HepG2 (cell line): ENCODE measurements around the gene ITPK1. TPM values are rescaled to one million over a fixed set of nuclear protein-coding genes. Genes with fewer than 3 reads are reported as not detected.

Experiments used
- ATAC-seq: fragments of 200-7000 bp; cut with Tn5 transposase; 3 replicates; pipeline ENCODE4 v1.9.1; 2020; ENCODE audit warnings: mild to moderate bottlenecking, moderate library complexity
- BruUV-seq: library from RNA; stranded (reverse); fragments of 400-500 nt; replicated peaks from 2 replicates; lab custom pipeline; 2021; lab: Mats Ljungman, UMichigan
- CTCF ChIA-PET: fragments of 300-600 bp; formaldehyde crosslinking; extraction: SDS; loops from one replicate; lab custom pipeline; 2021; ENCODE audit warnings: low total read pairs, inconsistent platforms, low intra/inter-chr PET ratio; lab: Yijun Ruan, JAX
- POLR2A ChIA-PET: fragments of 350-600 bp; sonication (Branson Sonifier 250); formaldehyde crosslinking; loops from one replicate; lab custom pipeline; 2020; ENCODE audit warnings: antibody characterized with exemption, inconsistent platforms; lab: Yijun Ruan, JAX
- DNase-seq: peaks from one replicate; pipeline ENCODE4 v3.0.0-alpha.2; 2015; ENCODE audit warnings: low spot score
- FAIRE-seq: peaks from 3 replicates; lab custom pipeline; 2011; peaks lifted over from hg19 to GRCh38; lab: Jason Lieb, UNC
- H2AFZ ChIP-seq: one replicate; pipeline ENCODE4 v1.6.1; 2011; ENCODE audit warnings: low read length, inconsistent platforms
- H3K27ac ChIP-seq: fragments of 300-600 bp; 3 replicates; pipeline ENCODE4 v1.8.0; 2011; ENCODE audit warnings: mixed run types, mild to moderate bottlenecking, mixed read lengths, low read length, inconsistent platforms; ENCODE audit not compliant: insufficient read depth; ENCODE audit errors: extremely low read length
- H3K27me3 ChIP-seq, 2 experiments: fragments of 200-600 bp in 1 of 2; 2 replicates in 1 of 2; 3 replicates in 1 of 2; pipeline versions ENCODE4 v1.6.0 to v1.8.0; 2011; ENCODE audit warnings: low read length in 2 of 2, mild to moderate bottlenecking in 2 of 2, moderate library complexity in 2 of 2, inconsistent platforms in 1 of 2; ENCODE audit not compliant: insufficient read depth in 2 of 2, control insufficient read depth in 1 of 2
- H3K36me3 ChIP-seq, 2 experiments: fragments of 200-600 bp in 1 of 2; replicated peaks in 1 of 2; 2 replicates in 1 of 2; 3 replicates in 1 of 2; pipeline versions ENCODE4 v1.5.1 to v1.8.0; 2011; ENCODE audit warnings: low read length in 2 of 2, inconsistent platforms in 1 of 2; ENCODE audit not compliant: insufficient read depth in 2 of 2, control insufficient read depth in 1 of 2
- H3K4me1 ChIP-seq: 2 replicates; pipeline ENCODE4 v1.5.1; 2012; ENCODE audit warnings: low read length, inconsistent platforms; ENCODE audit not compliant: insufficient read depth
- H3K4me2 ChIP-seq: 2 replicates; pipeline ENCODE4 v1.6.0; 2011; ENCODE audit warnings: low read depth, low read length, inconsistent platforms
- H3K4me3 ChIP-seq, 3 experiments: fragments of 200-600 bp in 1 of 3; sonication (generic), shearing (Covaris generic) in 1 of 3; replicated peaks in 1 of 3; 2 replicates each; pipeline ENCODE4 v1.5.1; 2011 to 2016; ENCODE audit warnings: low read length in 3 of 3, inconsistent platforms in 2 of 3, low read depth in 2 of 3, mild to moderate bottlenecking in 2 of 3, control low read depth in 1 of 3, mixed read lengths in 1 of 3; ENCODE audit not compliant: insufficient read depth in 1 of 3
- H3K79me2 ChIP-seq: one replicate; pipeline ENCODE4 v1.6.1; 2011; ENCODE audit warnings: low read length, inconsistent platforms; ENCODE audit not compliant: insufficient read depth
- H3K9ac ChIP-seq: 2 replicates; pipeline ENCODE4 v1.6.0; 2011; ENCODE audit warnings: mild to moderate bottlenecking, low read depth, low read length, inconsistent platforms; ENCODE audit not compliant: insufficient read depth
- H3K9me3 ChIP-seq: 2 replicates; pipeline ENCODE4 v1.5.1; 2012; ENCODE audit warnings: mild to moderate bottlenecking, low read length
- H4K20me1 ChIP-seq: 2 replicates; pipeline ENCODE4 v1.6.0; 2011; ENCODE audit warnings: inconsistent platforms, mild to moderate bottlenecking, low read length, moderate library complexity; ENCODE audit not compliant: insufficient read depth
- ESRRA ChIP-seq: sonication (generic); formaldehyde crosslinking; IDR thresholded peaks from 2 replicates; pipeline ENCODE4 v1.5.1; 2020; ENCODE audit warnings: mild to moderate bottlenecking, low read depth, missing genetic modification reagents
- MYNN ChIP-seq: sonication (generic); formaldehyde crosslinking; IDR thresholded peaks from 2 replicates; pipeline ENCODE4 v1.4.0; 2020; ENCODE audit warnings: mild to moderate bottlenecking, low read depth, missing genetic modification reagents
- SIN3B ChIP-seq: fragments of 150-350 bp; IDR thresholded peaks from 2 replicates; pipeline ENCODE4 v1.6.1; 2014; ENCODE audit warnings: low read length
- SOX5 ChIP-seq: IDR thresholded peaks from 2 replicates; pipeline ENCODE4 v1.6.1; 2016; ENCODE audit warnings: borderline replicate concordance
- ZMAT3 ChIP-seq: sonication (generic); formaldehyde crosslinking; conservative IDR thresholded peaks from 2 replicates; pipeline ENCODE4 v1.7.0; 2021; ENCODE audit warnings: missing genetic modification reagents
- ZMYM4 ChIP-seq: sonication (generic); formaldehyde crosslinking; IDR thresholded peaks from 2 replicates; pipeline ENCODE4 v1.8.1; 2023; ENCODE audit warnings: mild to moderate bottlenecking, missing genetic modification reagents
- ZNF550 ChIP-seq: sonication (generic); formaldehyde crosslinking; IDR thresholded peaks from 2 replicates; pipeline ENCODE4 v1.4.0; 2020; ENCODE audit warnings: mild to moderate bottlenecking, missing genetic modification reagents, borderline replicate concordance
- ZNF629 ChIP-seq: sonication (generic); formaldehyde crosslinking; conservative IDR thresholded peaks from 2 replicates; pipeline ENCODE4 v1.5.0; 2020; ENCODE audit warnings: missing genetic modification reagents
- WGBS: methylation state at CpG from one replicate; pipeline ENCODE4 v1.1.6; 2017; ENCODE audit warnings: low lambda C conversion rate; 5-methylcytosine and 5-hydroxymethylcytosine counted together
- in situ Hi-C: cut with HindIII; loops from 2 replicates; pipeline ENCODE4 v1.10.0; 2017; ENCODE audit warnings: low pct_unique_long_range_greater_than_20kb; ENCODE audit not compliant: extremely low pct_ligation_motif_present
- intact Hi-C: fragments of 100-400 bp; cut with micrococcal nuclease; formaldehyde crosslinking; loops from one replicate; pipeline ENCODE4 v1.10.0; 2022; ENCODE audit not compliant: unreplicated experiment
- polyA plus RNA-seq, 8 experiments: library from polyadenylated mRNA; depleted of rRNA in 3 of 8; stranded (reverse) in 7 of 8; unstranded in 1 of 8; fragments of >200 nt; fragmentation: Illumina TruSeq in 4 of 8; extraction: Trizol in 4 of 8; gene quantifications; 2 replicates each; pipeline versions ENCODE4 v1.2.1 to v1.2.3, GENCODE V29; 2011 to 2016; ENCODE audit warnings: low read depth in 4 of 8, missing spikeins in 1 of 8, mixed read lengths in 1 of 8; ENCODE audit not compliant: insufficient read depth in 1 of 8
- total RNA-seq, 5 experiments: library from RNA; depleted of rRNA; stranded (reverse); fragments of >200 nt; fragmentation: Illumina TruSeq; extraction: Trizol; gene quantifications; 2 replicates each; pipeline ENCODE4 v1.2.3, GENCODE V29; 2016; ENCODE audit warnings: low read depth in 1 of 5
- TF ChIP-seq, protein P1 (sequence below): sonication (generic); formaldehyde crosslinking; conservative IDR thresholded peaks from 2 replicates; pipeline ENCODE4 v1.4.0; 2020; ENCODE audit warnings: missing genetic modification reagents
- TF ChIP-seq, protein P2 (sequence below): sonication (generic); formaldehyde crosslinking; IDR thresholded peaks from 2 replicates; pipeline ENCODE4 v1.5.0; 2020; ENCODE audit warnings: mild to moderate bottlenecking, missing genetic modification reagents, borderline replicate concordance
- TF ChIP-seq, protein P3 (sequence below): sonication (generic); formaldehyde crosslinking; IDR thresholded peaks from 2 replicates; pipeline ENCODE4 v1.8.0; 2022; ENCODE audit warnings: mild to moderate bottlenecking, missing genetic modification reagents, moderate library complexity
- TF ChIP-seq, protein P4 (sequence below): sonication (generic); formaldehyde crosslinking; IDR thresholded peaks from 2 replicates; pipeline ENCODE4 v1.4.0; 2020; ENCODE audit warnings: mild to moderate bottlenecking, missing genetic modification reagents, borderline replicate concordance

The ITPK1 gene
- total and polyA plus RNA-seq, 2 of the 13 experiments (the other 11 are each of a cell fraction or from before 2014, with no cell fraction given): 20.5 to 47.5 TPM

DNA sequence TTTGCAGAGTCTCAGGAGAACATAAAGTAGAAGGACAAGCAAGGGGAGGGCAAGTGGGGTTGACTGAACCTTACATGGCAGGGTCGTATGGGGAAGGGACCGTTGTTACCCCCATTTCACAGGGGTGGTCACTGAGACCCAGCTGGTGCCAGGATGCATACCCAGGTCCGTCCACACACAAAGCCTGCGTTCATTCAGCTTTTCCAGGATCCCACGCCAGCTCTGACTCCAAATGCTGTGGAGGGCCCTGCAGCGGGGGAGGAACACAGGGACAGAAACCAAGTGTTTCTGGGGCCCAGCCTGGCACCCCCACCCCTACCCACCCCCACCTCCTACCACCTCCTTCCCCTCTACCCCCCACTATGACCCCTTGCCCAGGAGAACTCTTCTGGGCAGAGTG is 209.3 kb downstream of the ITPK1 start:
- no peaks in the 10 kb centered on the region for H3K79me2 ChIP-seq
- CTCF ChIA-PET: no interaction called here
- WGBS: 0% methylated on average over 2 of the region's 6 CpGs
- peak overlapping the region; percentile 35 for H3K27ac ChIP-seq
- peaks cover 0 to 16% of the 10 kb centered on the region in 2 experiments; a peak in 3 of 5 replicates for H3K27me3 ChIP-seq
- peaks cover 46% of the 10 kb centered on the region for H3K4me1 ChIP-seq
- no peaks in the 10 kb centered on the region for H3K9me3 ChIP-seq
- no peaks in the 10 kb centered on the region for H4K20me1 ChIP-seq
- no peak overlapping the region for H2AFZ ChIP-seq
- ATAC-seq: peak; percentile 33
- TF ChIP-seq, protein P1, sequence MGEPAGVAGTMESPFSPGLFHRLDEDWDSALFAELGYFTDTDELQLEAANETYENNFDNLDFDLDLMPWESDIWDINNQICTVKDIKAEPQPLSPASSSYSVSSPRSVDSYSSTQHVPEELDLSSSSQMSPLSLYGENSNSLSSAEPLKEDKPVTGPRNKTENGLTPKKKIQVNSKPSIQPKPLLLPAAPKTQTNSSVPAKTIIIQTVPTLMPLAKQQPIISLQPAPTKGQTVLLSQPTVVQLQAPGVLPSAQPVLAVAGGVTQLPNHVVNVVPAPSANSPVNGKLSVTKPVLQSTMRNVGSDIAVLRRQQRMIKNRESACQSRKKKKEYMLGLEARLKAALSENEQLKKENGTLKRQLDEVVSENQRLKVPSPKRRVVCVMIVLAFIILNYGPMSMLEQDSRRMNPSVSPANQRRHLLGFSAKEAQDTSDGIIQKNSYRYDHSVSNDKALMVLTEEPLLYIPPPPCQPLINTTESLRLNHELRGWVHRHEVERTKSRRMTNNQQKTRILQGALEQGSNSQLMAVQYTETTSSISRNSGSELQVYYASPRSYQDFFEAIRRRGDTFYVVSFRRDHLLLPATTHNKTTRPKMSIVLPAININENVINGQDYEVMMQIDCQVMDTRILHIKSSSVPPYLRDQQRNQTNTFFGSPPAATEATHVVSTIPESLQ (CRISPR knock-in tag): no peak
- TF ChIP-seq ZNF550 (CRISPR knock-in tag) (no peak), ESRRA (CRISPR knock-in tag) (no peak), ZMYM4 (no peak), SOX5 (CRISPR knock-in tag) (no peak), ZMAT3 (CRISPR knock-in tag) (no peak), ZNF629 (CRISPR knock-in tag) (peak; percentile 74), SIN3B (no peak), MYNN (no peak)
- TF ChIP-seq, protein P2, sequence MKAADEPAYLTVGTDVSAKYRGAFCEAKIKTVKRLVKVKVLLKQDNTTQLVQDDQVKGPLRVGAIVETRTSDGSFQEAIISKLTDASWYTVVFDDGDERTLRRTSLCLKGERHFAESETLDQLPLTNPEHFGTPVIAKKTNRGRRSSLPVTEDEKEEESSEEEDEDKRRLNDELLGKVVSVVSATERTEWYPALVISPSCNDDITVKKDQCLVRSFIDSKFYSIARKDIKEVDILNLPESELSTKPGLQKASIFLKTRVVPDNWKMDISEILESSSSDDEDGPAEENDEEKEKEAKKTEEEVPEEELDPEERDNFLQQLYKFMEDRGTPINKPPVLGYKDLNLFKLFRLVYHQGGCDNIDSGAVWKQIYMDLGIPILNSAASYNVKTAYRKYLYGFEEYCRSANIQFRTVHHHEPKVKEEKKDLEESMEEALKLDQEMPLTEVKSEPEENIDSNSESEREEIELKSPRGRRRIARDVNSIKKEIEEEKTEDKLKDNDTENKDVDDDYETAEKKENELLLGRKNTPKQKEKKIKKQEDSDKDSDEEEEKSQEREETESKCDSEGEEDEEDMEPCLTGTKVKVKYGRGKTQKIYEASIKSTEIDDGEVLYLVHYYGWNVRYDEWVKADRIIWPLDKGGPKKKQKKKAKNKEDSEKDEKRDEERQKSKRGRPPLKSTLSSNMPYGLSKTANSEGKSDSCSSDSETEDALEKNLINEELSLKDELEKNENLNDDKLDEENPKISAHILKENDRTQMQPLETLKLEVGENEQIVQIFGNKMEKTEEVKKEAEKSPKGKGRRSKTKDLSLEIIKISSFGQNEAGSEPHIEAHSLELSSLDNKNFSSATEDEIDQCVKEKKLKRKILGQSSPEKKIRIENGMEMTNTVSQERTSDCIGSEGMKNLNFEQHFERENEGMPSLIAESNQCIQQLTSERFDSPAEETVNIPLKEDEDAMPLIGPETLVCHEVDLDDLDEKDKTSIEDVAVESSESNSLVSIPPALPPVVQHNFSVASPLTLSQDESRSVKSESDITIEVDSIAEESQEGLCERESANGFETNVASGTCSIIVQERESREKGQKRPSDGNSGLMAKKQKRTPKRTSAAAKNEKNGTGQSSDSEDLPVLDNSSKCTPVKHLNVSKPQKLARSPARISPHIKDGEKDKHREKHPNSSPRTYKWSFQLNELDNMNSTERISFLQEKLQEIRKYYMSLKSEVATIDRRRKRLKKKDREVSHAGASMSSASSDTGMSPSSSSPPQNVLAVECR (CRISPR knock-in tag): 0 out of 2 replicates have a peak, but pooled peaks have one; percentile 10
- TF ChIP-seq, protein P3, sequence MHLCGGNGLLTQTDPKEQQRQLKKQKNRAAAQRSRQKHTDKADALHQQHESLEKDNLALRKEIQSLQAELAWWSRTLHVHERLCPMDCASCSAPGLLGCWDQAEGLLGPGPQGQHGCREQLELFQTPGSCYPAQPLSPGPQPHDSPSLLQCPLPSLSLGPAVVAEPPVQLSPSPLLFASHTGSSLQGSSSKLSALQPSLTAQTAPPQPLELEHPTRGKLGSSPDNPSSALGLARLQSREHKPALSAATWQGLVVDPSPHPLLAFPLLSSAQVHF (CRISPR knock-in tag): no peak
- TF ChIP-seq, protein P4, sequence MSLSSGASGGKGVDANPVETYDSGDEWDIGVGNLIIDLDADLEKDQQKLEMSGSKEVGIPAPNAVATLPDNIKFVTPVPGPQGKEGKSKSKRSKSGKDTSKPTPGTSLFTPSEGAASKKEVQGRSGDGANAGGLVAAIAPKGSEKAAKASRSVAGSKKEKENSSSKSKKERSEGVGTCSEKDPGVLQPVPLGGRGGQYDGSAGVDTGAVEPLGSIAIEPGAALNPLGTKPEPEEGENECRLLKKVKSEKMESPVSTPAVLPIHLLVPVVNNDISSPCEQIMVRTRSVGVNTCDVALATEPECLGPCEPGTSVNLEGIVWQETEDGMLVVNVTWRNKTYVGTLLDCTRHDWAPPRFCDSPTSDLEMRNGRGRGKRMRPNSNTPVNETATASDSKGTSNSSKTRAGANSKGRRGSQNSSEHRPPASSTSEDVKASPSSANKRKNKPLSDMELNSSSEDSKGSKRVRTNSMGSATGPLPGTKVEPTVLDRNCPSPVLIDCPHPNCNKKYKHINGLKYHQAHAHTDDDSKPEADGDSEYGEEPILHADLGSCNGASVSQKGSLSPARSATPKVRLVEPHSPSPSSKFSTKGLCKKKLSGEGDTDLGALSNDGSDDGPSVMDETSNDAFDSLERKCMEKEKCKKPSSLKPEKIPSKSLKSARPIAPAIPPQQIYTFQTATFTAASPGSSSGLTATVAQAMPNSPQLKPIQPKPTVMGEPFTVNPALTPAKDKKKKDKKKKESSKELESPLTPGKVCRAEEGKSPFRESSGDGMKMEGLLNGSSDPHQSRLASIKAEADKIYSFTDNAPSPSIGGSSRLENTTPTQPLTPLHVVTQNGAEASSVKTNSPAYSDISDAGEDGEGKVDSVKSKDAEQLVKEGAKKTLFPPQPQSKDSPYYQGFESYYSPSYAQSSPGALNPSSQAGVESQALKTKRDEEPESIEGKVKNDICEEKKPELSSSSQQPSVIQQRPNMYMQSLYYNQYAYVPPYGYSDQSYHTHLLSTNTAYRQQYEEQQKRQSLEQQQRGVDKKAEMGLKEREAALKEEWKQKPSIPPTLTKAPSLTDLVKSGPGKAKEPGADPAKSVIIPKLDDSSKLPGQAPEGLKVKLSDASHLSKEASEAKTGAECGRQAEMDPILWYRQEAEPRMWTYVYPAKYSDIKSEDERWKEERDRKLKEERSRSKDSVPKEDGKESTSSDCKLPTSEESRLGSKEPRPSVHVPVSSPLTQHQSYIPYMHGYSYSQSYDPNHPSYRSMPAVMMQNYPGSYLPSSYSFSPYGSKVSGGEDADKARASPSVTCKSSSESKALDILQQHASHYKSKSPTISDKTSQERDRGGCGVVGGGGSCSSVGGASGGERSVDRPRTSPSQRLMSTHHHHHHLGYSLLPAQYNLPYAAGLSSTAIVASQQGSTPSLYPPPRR (CRISPR knock-in tag): no peak
- TF ChIP-seq, all 625 proteins: peak for 2
- intact Hi-C loops (no loop called here), in situ Hi-C loops (no loop called here)
- Histone ChIP-seq H3K4me3 (0 out of 6 replicates have a peak overlapping the region, but pooled peaks of 1 of the 3 experiments have one; percentile 16), H3K4me2 (peak overlapping the region; percentile 60), H3K36me3 (no peaks in the 10 kb centered on the region), H3K9ac (no peak overlapping the region)
- no TSS peak for BruUV-seq
- DNase-seq (no peak), FAIRE-seq (no peak)
- POLR2A ChIA-PET: no interaction called here
